Heart left ventricle (tissue), 16 donors: ENCODE results near the gene PDE7B. TPM values are rescaled to one million over a fixed set of nuclear protein-coding genes. Genes with fewer than 3 reads are reported as not detected.

Source experiments
- ATAC-seq, 4 donors: fragments of 200-7000 bp; cut with Tn5 transposase; one replicate each; pipeline ENCODE4 v1.9.1; 2020 to 2022; ENCODE audit warnings: moderate library complexity in 4 of 4, mild to moderate bottlenecking in 3 of 4, moderate number of reproducible peaks in 1 of 4
- DNase-seq, 5 donors: peaks; one replicate each; pipeline ENCODE4 v3.0.0-alpha.2; 2020
- H3K27ac ChIP-seq, 12 donors: fragments of 200-600 bp; sonication (generic) in 4 of 12; one replicate each; pipeline versions ENCODE4 v1.5.0 to v1.8.0; 2016 to 2022; ENCODE audit warnings: mild to moderate bottlenecking in 2 of 12
- H3K27me3 ChIP-seq, 9 donors: fragments of 200-600 bp; sonication (generic) in 2 of 9; one replicate each; pipeline versions ENCODE4 v1.5.1 to v1.8.0; 2016 to 2022; ENCODE audit warnings: mild to moderate bottlenecking in 3 of 9
- H3K36me3 ChIP-seq, 9 donors: fragments of 200-600 bp; sonication (generic) in 2 of 9; one replicate each; pipeline versions ENCODE4 v1.5.0 to v1.8.0; 2018 to 2022; ENCODE audit warnings: mild to moderate bottlenecking in 2 of 9
- H3K4me1 ChIP-seq, 12 donors: fragments of 200-600 bp; sonication (generic) in 4 of 12; one replicate each; pipeline versions ENCODE4 v1.5.0 to v1.8.0; 2016 to 2022; ENCODE audit warnings: mild to moderate bottlenecking in 3 of 12
- H3K4me3 ChIP-seq, 12 donors: fragments of 200-600 bp; sonication (generic) in 4 of 12; one replicate each; pipeline versions ENCODE4 v1.5.0 to v1.8.0; 2017 to 2022; ENCODE audit warnings: mild to moderate bottlenecking in 9 of 12, moderate library complexity in 4 of 12
- H3K9me3 ChIP-seq, 12 donors: fragments of 200-600 bp; sonication (generic) in 4 of 12; one replicate each; pipeline versions ENCODE4 v1.5.0 to v1.8.0; 2016 to 2022; ENCODE audit warnings: mild to moderate bottlenecking in 1 of 12
- POLR2A ChIP-seq, 2 donors: fragments of 450-650 bp; IDR thresholded peaks; one replicate each; pipeline ENCODE4 v1.6.1; 2017; ENCODE audit warnings: antibody characterized with exemption in 2 of 2, mild to moderate bottlenecking in 2 of 2, moderate library complexity in 2 of 2
- WGBS, 4 donors: extraction: QIAGEN DNeasy Blood & Tissue Kit in 2 of 4; methylation state at CpG; one replicate each; pipeline versions ENCODE4 v1.1.5 to v1.1.7; 2013 to 2018; 5-methylcytosine and 5-hydroxymethylcytosine counted together
- intact Hi-C, 10 donors: fragments of 100-400 bp; cut with DNase I; formaldehyde crosslinking; loops; one replicate each; pipeline versions ENCODE4 v1.11.1 to v1.14.2; 2022
- polyA plus RNA-seq, 2 donors: library from polyadenylated mRNA; stranded (reverse); fragments of 200-250 nt; gene quantifications; one replicate each; pipeline ENCODE4 v1.2.3, GENCODE V29; 2013
- total RNA-seq, 9 donors: library from RNA; depleted of rRNA in 2 of 9; stranded (reverse); fragments of >200 nt in 2 of 9; fragmentation: NEBNext Ultra II Directional in 3 of 9; extraction: Animal tissue kit (Norgen Biotek cat#: 25700) in 3 of 9; gene quantifications; one replicate each; pipeline versions ENCODE4 v1.1.0 to v1.2.4, GENCODE V29; 2016 to 2023
- TF ChIP-seq, protein P1 (sequence below), 12 donors: fragments of 200-600 bp; sonication (generic) in 4 of 12; IDR thresholded peaks; one replicate each; pipeline versions ENCODE4 v1.5.0 to v1.8.0; 2018 to 2022; ENCODE audit warnings: antibody characterized with exemption in 12 of 12, mild to moderate bottlenecking in 5 of 12
- donor health status: ischemic (EF 13 %, LVEDD 7.1; RV severe dilation, severe dysfunction).
- donor health status: healthy with polysubstance abuse.
- donor health status: DM: no; HTN: yes; CAD: no.
- donor health status: DM: no; HTN: no; CAD: no.
- donor health status: ischemic (EF 25% LVEDD 6.9; RV normal size, moderate dysfunction).
- donor health status: ischemic (EF 25% LVEDD 5.7; RV mildly dilated, moderate dysfunction).
- donor health status: healthy.
- donor health status: DM: yes; HTN: yes; CAD: no.
- donor health status: ischemic (EF 35%, LVEDD 5.7; RV mildly dilated, moderate dysfunction).
- donor health status: nonischemic (EF 11% LVEDD 7.7; RV severe dilation, severe dysfunction).
- donor health status: DM: yes; HTN: yes; CAD: no.
- donor health status: PGD.
- donor health status: ischemic (EF 29% LVEDD 5.4; RV normal size, mild dysfunction).
- donor health status: nonischemic (EF 23%, LVEDD 6.1; RV moderate dilation, normal function).

Gene PDE7B
- total and polyA plus RNA-seq, 11 donors = 4.4 to 29.1 (median 9.0) TPM

- Histone ChIP-seq H3K9me3 (no peaks in the 10 kb centered on the region), H3K27ac (no peak overlapping the region), H3K36me3 (no peaks in the 10 kb centered on the region), H3K27me3 (no peaks in the 10 kb centered on the region), H3K4me1 (peaks cover 0 to 8% (median 0%) of the 10 kb centered on the region in 12 donors), H3K4me3 (no peak overlapping the region)
- intact Hi-C loops = no loop called here
- no peak for ATAC-seq
- TF ChIP-seq, protein P1, sequence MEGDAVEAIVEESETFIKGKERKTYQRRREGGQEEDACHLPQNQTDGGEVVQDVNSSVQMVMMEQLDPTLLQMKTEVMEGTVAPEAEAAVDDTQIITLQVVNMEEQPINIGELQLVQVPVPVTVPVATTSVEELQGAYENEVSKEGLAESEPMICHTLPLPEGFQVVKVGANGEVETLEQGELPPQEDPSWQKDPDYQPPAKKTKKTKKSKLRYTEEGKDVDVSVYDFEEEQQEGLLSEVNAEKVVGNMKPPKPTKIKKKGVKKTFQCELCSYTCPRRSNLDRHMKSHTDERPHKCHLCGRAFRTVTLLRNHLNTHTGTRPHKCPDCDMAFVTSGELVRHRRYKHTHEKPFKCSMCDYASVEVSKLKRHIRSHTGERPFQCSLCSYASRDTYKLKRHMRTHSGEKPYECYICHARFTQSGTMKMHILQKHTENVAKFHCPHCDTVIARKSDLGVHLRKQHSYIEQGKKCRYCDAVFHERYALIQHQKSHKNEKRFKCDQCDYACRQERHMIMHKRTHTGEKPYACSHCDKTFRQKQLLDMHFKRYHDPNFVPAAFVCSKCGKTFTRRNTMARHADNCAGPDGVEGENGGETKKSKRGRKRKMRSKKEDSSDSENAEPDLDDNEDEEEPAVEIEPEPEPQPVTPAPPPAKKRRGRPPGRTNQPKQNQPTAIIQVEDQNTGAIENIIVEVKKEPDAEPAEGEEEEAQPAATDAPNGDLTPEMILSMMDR (IDR thresholded peaks at IDR 0.05) = no peak
- no peak for TF ChIP-seq POLR2A (IDR thresholded peaks at IDR 0.05)
- no peak for DNase-seq
These were observed 125.1 kb downstream of the PDE7B start for GRCh38 chr6:135976585-135976984.

- Histone ChIP-seq H3K27ac (no peak overlapping the region), H3K4me3 (no peak overlapping the region), H3K4me1 (peaks cover 0 to 2% (median 0%) of the 10 kb centered on the region in 12 donors), H3K27me3 (no peaks in the 10 kb centered on the region), H3K9me3 (no peaks in the 10 kb centered on the region), H3K36me3 (no peaks in the 10 kb centered on the region)
- no peak for ATAC-seq
- DNase-seq = no peak
- WGBS, 4 donors = 92 to 94% (median 93%) methylated on average over 3 of the region's 3 CpGs
- intact Hi-C loops = no loop called here
- TF ChIP-seq, protein P1 (IDR thresholded peaks at IDR 0.05) = no peak
- no peak for TF ChIP-seq POLR2A (IDR thresholded peaks at IDR 0.05)
These were observed 131.6 kb downstream of the PDE7B start for GRCh38 chr6:135983093-135983492.

DNA sequence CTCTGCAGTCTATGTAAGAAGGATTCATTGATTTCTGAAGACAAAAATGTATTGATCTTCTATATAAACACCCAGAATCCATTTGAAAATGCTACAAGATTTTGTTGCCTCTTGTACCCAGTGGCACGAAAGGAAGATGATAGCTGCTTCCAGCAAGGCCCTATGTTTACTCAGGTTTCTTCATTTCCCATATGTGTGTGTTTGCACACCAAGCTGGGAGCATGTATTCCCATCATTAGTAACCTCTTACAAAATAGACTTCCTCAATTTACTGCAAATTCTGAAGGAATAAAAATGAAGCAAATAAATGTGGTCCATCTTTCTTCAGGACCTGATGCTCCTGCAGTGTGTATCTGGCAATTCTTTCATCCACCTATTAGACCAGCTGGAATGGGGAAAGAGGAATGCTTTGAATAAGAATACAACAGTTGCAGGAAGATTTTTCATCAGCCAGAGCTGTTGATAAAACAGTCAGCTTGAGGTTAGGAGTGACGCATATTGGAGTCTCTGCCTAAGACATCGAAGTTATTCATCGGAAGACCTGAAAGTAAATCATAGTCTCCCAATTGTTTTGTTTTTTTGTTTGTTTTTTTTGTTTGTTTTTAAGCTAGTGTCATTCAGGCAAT is 132.3 kb downstream of the PDE7B start:
- DNase-seq = no peak
- WGBS, 4 donors = 90 to 94% (median 92%) methylated on average over 4 of the region's 4 CpGs
- no peak overlapping the region for H3K4me3 ChIP-seq
- intact Hi-C loops = no loop called here
- no peaks in the 10 kb centered on the region for H3K9me3 ChIP-seq
- peaks cover 0 to 2% (median 0%) of the 10 kb centered on the region in 12 donors for H3K4me1 ChIP-seq
- no peaks in the 10 kb centered on the region for H3K36me3 ChIP-seq
- H3K27ac ChIP-seq = no peak overlapping the region
- TF ChIP-seq POLR2A (IDR thresholded peaks at IDR 0.05) = no peak
- H3K27me3 ChIP-seq = no peaks in the 10 kb centered on the region
- no peak for ATAC-seq

DNA sequence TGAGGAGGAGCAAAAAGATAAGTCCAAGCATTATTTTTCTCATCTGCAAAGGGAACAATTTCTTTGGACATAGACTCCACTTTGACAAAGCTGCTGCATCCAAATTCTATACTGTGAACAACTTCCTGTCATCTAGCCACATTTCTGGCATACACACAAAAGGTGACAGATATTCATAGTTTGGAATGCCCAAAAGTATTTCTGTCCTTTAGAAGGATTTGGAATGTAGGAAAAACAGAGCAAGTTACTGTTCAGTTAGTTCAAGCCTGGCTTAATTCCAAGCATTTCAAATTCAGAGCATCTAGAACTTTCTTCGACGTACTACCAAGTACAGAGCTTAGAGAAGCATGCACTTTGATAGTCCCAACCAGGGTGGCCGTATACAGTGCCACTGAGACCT is 134.0 kb downstream of the PDE7B start:
- Histone ChIP-seq H3K27me3 (no peaks in the 10 kb centered on the region), H3K36me3 (no peaks in the 10 kb centered on the region), H3K27ac (no peak overlapping the region), H3K9me3 (no peaks in the 10 kb centered on the region), H3K4me3 (no peak overlapping the region), H3K4me1 (peaks cover 0 to 2% (median 0%) of the 10 kb centered on the region in 12 donors)
- no peak for DNase-seq
- TF ChIP-seq, protein P1 (IDR thresholded peaks at IDR 0.05) = no peak
- no peak for TF ChIP-seq POLR2A (IDR thresholded peaks at IDR 0.05)
- WGBS, 4 donors = 65 to 95% (median 73%) methylated on average over 3 of the region's 3 CpGs
- intact Hi-C loops = no loop called here
- ATAC-seq = no peak

GRCh38 chr6:135987226-135987625 is 135.7 kb downstream of the PDE7B start:
- no peak overlapping the region for H3K4me3 ChIP-seq
- H3K27ac ChIP-seq = no peak overlapping the region
- H3K4me1 ChIP-seq = peaks cover 0 to 2% (median 0%) of the 10 kb centered on the region in 12 donors
- H3K36me3 ChIP-seq = no peaks in the 10 kb centered on the region
- intact Hi-C loops = no loop called here
- no peaks in the 10 kb centered on the region for H3K27me3 ChIP-seq
- no peak for ATAC-seq
- no peak for DNase-seq
- TF ChIP-seq, protein P1 (IDR thresholded peaks at IDR 0.05) = no peak
- no peak for TF ChIP-seq POLR2A (IDR thresholded peaks at IDR 0.05)
- no peaks in the 10 kb centered on the region for H3K9me3 ChIP-seq
- 95 to 98% (median 96%) methylated on average over 3 of the region's 3 CpGs for WGBS, 4 donors
